Vagina (tissue), 2 donors: ENCODE data around the gene VAV3. TPM values are rescaled to one million over a fixed set of nuclear protein-coding genes. Genes with fewer than 3 reads are reported as not detected.

Experiments
- DNase-seq, 2 donors: peaks; one replicate each; pipeline ENCODE4 v3.0.0-alpha.2; 2017; ENCODE audit errors: extremely low spot score in 2 of 2
- H3K27ac ChIP-seq: fragments of 200-600 bp; sonication (generic); one replicate; pipeline ENCODE4 v1.5.1; 2019
- H3K27me3 ChIP-seq: fragments of 200-600 bp; sonication (generic); one replicate; pipeline ENCODE4 v1.5.1; 2019
- H3K36me3 ChIP-seq, 2 donors: fragments of 200-600 bp; sonication (generic); one replicate each; pipeline ENCODE4 v1.5.1; 2017 to 2019
- H3K4me1 ChIP-seq: fragments of 200-600 bp; sonication (generic); one replicate; pipeline ENCODE4 v1.5.1; 2019
- H3K4me3 ChIP-seq, 2 donors: fragments of 200-600 bp; sonication (generic); 1 replicate in 1 of 2; 2 replicates in 1 of 2; pipeline ENCODE4 v1.5.1; 2016 to 2019
- H3K9me3 ChIP-seq: fragments of 200-600 bp; sonication (generic); one replicate; pipeline ENCODE4 v1.5.1; 2019
- CTCF ChIP-seq, 3 experiments: fragments of 450-650 bp in 2 of 3; fragments of 200-600 bp in 1 of 3; sonication (generic) in 1 of 3; IDR thresholded peaks; one replicate each; pipeline ENCODE4 v1.5.1; 2017 to 2019; ENCODE audit warnings: antibody characterized with exemption in 3 of 3, mild to moderate bottlenecking in 2 of 3, moderate library complexity in 2 of 3
- POLR2A ChIP-seq, 2 donors: fragments of 450-650 bp; IDR thresholded peaks; one replicate each; pipeline ENCODE4 v1.6.1; 2017; ENCODE audit warnings: antibody characterized with exemption in 2 of 2, mild to moderate bottlenecking in 2 of 2, moderate library complexity in 2 of 2
- POLR2AphosphoS5 ChIP-seq, 2 donors: sonication (generic); formaldehyde crosslinking; IDR thresholded peaks; one replicate each; pipeline ENCODE4 v1.9.0; 2017; ENCODE audit warnings: antibody characterized with exemption in 2 of 2, mild to moderate bottlenecking in 2 of 2, low read depth in 1 of 2; ENCODE audit not compliant: insufficient read depth in 1 of 2
- intact Hi-C: fragments of 100-400 bp; cut with DNase I; formaldehyde crosslinking; loops from one replicate; pipeline ENCODE4 v1.15.1; 2023
- total RNA-seq: library from RNA; depleted of rRNA; stranded (reverse); fragments of >200 nt; gene quantifications from one replicate; pipeline ENCODE4 v1.2.3, GENCODE V29; 2016

Gene VAV3
- total RNA-seq, 1 donor from 2014 or later, result 67.5 TPM

- DNase-seq, result no peak
- H3K9me3 ChIP-seq, result no peaks in the 10 kb centered on the region
- H3K4me3 ChIP-seq, result peak overlapping the region; percentile 50 to 56
- H3K27ac ChIP-seq, result peak overlapping the region; percentile 28
- H3K4me1 ChIP-seq, result peaks cover 14% of the 10 kb centered on the region
- TF ChIP-seq POLR2A (IDR thresholded peaks at IDR 0.05) (no peak), POLR2AphosphoS5 (IDR thresholded peaks at IDR 0.05; ENCODE audit: insufficient read depth in 1 of 2, low read depth in 1 of 2) (peak in 1 of 2 donors; percentile 33), CTCF (IDR thresholded peaks at IDR 0.05) (no peak)
- no peaks in the 10 kb centered on the region for H3K27me3 ChIP-seq
- intact Hi-C loops, result no loop called here
- H3K36me3 ChIP-seq, result no peaks in the 10 kb centered on the region
These were observed 1.2 kb downstream of the VAV3 start for GRCh38 chr1:107963601-107964335.

GRCh38 chr1:107963008-107963407, 2.0 kb downstream of the VAV3 start:
- Histone ChIP-seq H3K4me3 (peak overlapping the region; percentile 50 to 56), H3K36me3 (no peaks in the 10 kb centered on the region), H3K4me1 (peaks cover 14% of the 10 kb centered on the region), H3K27ac (no peak overlapping the region), H3K9me3 (no peaks in the 10 kb centered on the region), H3K27me3 (no peaks in the 10 kb centered on the region)
- intact Hi-C loops, result no loop called here
- TF ChIP-seq POLR2AphosphoS5 (IDR thresholded peaks at IDR 0.05; ENCODE audit: insufficient read depth in 1 of 2, low read depth in 1 of 2) (no peak), CTCF (IDR thresholded peaks at IDR 0.05) (no peak), POLR2A (IDR thresholded peaks at IDR 0.05) (no peak)
- no peak for DNase-seq

GRCh38 chr1:107954719-107955415, 10.1 kb downstream of the VAV3 start:
- H3K9me3 ChIP-seq, result no peaks in the 10 kb centered on the region
- no peaks in the 10 kb centered on the region for H3K4me1 ChIP-seq
- H3K27ac ChIP-seq, result no peak overlapping the region
- DNase-seq, result no peak
- no peak overlapping the region for H3K4me3 ChIP-seq
- no peaks in the 10 kb centered on the region for H3K36me3 ChIP-seq
- intact Hi-C loops, result no loop called here
- TF ChIP-seq POLR2A (IDR thresholded peaks at IDR 0.05), result no peak
- no peak for TF ChIP-seq CTCF (IDR thresholded peaks at IDR 0.05)
- no peak for TF ChIP-seq POLR2AphosphoS5 (IDR thresholded peaks at IDR 0.05; ENCODE audit: insufficient read depth in 1 of 2, low read depth in 1 of 2)
- H3K27me3 ChIP-seq, result no peaks in the 10 kb centered on the region

GRCh38 chr1:107954126-107954525, 10.9 kb downstream of the VAV3 start:
- intact Hi-C loops, result no loop called here
- no peak for DNase-seq
- H3K27me3 ChIP-seq, result no peaks in the 10 kb centered on the region
- no peaks in the 10 kb centered on the region for H3K9me3 ChIP-seq
- H3K36me3 ChIP-seq, result no peaks in the 10 kb centered on the region
- H3K4me1 ChIP-seq, result no peaks in the 10 kb centered on the region
- no peak overlapping the region for H3K4me3 ChIP-seq
- no peak for TF ChIP-seq POLR2AphosphoS5 (IDR thresholded peaks at IDR 0.05; ENCODE audit: insufficient read depth in 1 of 2, low read depth in 1 of 2)
- no peak for TF ChIP-seq POLR2A (IDR thresholded peaks at IDR 0.05)
- TF ChIP-seq CTCF (IDR thresholded peaks at IDR 0.05), result no peak
- no peak overlapping the region for H3K27ac ChIP-seq

- TF ChIP-seq CTCF (IDR thresholded peaks at IDR 0.05), result no peak
- no peak for TF ChIP-seq POLR2A (IDR thresholded peaks at IDR 0.05)
- no peak for TF ChIP-seq POLR2AphosphoS5 (IDR thresholded peaks at IDR 0.05; ENCODE audit: insufficient read depth in 1 of 2, low read depth in 1 of 2)
- no peak overlapping the region for H3K27ac ChIP-seq
- no peaks in the 10 kb centered on the region for H3K4me1 ChIP-seq
- no peak for DNase-seq
- intact Hi-C loops, result no loop called here
- H3K36me3 ChIP-seq, result no peaks in the 10 kb centered on the region
- H3K27me3 ChIP-seq, result no peaks in the 10 kb centered on the region
- no peak overlapping the region for H3K4me3 ChIP-seq
- no peaks in the 10 kb centered on the region for H3K9me3 ChIP-seq
These were observed 11.4 kb downstream of the VAV3 start for GRCh38 chr1:107953556-107953955.
